BE2C (cell line): ENCODE results near the gene WDR37.

Source experiments
- DNase-seq: peaks from one replicate; pipeline ENCODE4 v3.0.0-alpha.2; 2020
- H3K27me3 ChIP-seq: fragments of 250-450 bp; sonication (Bioruptor Pico); 2 replicates; pipeline ENCODE4 v1.5.1; 2020; ENCODE audit warnings: mild to moderate bottlenecking
- H3K36me3 ChIP-seq: fragments of 250-450 bp; sonication (Bioruptor Pico); 2 replicates; pipeline ENCODE4 v1.5.1; 2020; ENCODE audit warnings: mild to moderate bottlenecking
- H3K4me1 ChIP-seq: fragments of 250-450 bp; sonication (Bioruptor Pico); 2 replicates; pipeline ENCODE4 v1.5.1; 2020
- H3K4me3 ChIP-seq: 2 replicates; pipeline ENCODE4 v1.5.1; 2011; ENCODE audit warnings: low read depth, low read length
- H3K9me3 ChIP-seq: fragments of 250-450 bp; sonication (Bioruptor Pico); 2 replicates; pipeline ENCODE4 v1.5.1; 2020
- TF ChIP-seq, protein P1 (sequence below): IDR thresholded peaks from 2 replicates; pipeline ENCODE4 v1.5.1; 2012; ENCODE audit warnings: mild to moderate bottlenecking, low read depth, low read length

Gene WDR37

DNA sequence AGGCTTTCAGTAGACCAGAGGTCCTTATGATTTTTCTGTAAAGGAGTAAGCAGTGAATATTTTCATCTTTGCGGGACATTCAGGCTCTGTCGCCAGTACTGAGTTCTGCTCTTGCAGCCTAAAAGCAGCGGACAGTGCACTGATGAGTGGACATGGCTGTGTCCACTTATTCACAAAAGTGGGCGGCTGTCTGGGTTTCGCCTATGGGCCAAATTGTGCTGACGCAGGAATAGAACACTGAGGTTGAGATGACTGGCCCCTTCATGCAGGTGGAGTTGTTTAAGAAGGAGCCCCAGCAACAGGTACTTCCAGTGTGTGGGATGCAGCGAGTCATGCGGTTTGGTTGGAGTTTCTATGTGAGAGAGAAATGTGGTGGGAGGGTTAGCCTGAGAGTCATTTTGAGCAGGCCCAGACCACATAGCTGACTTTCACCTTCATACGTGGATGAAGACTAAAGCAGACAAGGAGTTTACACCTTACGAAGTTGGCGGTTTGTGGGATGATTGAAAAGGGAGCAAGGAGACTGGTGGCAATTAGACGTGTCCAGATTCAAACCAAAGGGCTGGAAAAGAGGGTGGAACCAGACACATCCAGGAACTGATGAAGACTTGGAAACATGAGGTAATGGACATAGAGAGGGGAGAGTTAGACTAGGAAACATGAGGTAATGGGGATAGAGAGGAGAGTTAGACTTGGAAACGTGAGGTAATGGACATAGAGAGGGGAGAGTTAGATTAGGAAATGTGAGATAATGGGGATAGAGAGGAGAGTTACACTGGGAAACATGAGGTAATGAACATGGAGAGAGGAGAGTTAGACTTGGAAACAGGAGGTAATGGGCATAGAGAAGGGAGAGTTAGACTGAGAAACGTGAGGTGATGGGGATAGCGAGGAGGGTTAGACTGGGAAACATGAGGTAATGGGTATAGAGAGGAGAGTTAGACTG, 38.2 kb downstream of the WDR37 start:
- Histone ChIP-seq H3K27me3 (no peaks in the 10 kb centered on the region), H3K9me3 (no peaks in the 10 kb centered on the region), H3K4me1 (no peaks in the 10 kb centered on the region), H3K36me3 (peaks cover 13% of the 10 kb centered on the region), H3K4me3 (no peak overlapping the region)
- TF ChIP-seq, protein P1, sequence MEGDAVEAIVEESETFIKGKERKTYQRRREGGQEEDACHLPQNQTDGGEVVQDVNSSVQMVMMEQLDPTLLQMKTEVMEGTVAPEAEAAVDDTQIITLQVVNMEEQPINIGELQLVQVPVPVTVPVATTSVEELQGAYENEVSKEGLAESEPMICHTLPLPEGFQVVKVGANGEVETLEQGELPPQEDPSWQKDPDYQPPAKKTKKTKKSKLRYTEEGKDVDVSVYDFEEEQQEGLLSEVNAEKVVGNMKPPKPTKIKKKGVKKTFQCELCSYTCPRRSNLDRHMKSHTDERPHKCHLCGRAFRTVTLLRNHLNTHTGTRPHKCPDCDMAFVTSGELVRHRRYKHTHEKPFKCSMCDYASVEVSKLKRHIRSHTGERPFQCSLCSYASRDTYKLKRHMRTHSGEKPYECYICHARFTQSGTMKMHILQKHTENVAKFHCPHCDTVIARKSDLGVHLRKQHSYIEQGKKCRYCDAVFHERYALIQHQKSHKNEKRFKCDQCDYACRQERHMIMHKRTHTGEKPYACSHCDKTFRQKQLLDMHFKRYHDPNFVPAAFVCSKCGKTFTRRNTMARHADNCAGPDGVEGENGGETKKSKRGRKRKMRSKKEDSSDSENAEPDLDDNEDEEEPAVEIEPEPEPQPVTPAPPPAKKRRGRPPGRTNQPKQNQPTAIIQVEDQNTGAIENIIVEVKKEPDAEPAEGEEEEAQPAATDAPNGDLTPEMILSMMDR = no peak
- no peak for DNase-seq

DNA sequence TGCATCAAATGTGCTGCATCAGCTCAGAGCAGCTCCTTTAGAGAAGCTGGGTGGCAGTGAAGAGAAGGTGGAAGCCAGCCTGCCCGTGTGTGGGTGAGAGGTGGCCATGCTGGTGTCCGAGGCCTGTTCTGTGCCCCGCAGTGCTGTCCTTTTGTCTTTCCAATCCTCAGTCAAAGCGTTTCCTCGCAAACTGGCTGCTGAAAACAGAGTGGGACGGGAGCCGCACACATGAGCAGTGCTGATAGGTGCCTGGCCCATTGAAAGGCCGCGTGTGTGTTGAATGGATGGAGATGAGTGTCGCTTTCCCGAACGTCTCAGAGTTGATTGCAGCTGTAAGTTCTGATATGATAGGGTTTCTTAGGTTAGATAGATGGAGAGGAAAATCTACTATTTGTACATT, 39.3 kb downstream of the WDR37 start:
- Histone ChIP-seq H3K4me1 (no peaks in the 10 kb centered on the region), H3K9me3 (no peaks in the 10 kb centered on the region), H3K4me3 (no peak overlapping the region), H3K36me3 (peaks cover 8% of the 10 kb centered on the region), H3K27me3 (no peaks in the 10 kb centered on the region)
- no peak for DNase-seq
- TF ChIP-seq, protein P1 = no peak

DNA sequence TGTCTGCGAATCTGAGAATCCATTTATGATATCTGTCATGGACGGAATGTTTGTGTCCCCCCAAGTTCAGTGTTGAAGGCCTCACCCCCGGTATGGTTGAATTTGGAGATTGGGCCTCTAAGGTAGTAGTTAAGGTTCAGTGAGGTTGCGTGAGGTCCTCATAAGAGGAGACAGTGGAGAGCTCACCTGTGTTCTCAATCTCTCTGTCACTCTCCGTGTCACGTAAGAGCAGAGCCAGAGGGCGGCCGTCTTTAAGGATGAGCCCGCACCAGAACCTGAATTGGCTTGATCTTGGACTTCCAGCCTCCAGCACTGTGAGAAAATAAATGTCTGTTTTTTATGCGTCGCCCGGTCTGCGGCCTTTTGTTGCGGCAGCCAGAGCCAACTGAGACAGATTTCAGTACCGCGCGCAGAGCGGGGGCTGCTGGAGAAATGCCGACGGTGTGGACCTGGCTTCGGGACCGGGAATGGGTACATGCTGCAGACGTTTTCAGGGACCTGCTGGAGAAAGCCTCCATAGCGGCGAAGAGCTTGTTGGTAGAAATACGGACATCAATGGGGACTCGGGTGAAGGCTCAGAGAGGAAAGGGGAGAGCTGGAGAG, 40.2 kb downstream of the WDR37 start:
- no peak overlapping the region for H3K4me3 ChIP-seq
- H3K36me3 ChIP-seq = peaks cover 4% of the 10 kb centered on the region
- no peaks in the 10 kb centered on the region for H3K4me1 ChIP-seq
- TF ChIP-seq, protein P1 = no peak
- DNase-seq = no peak
- H3K27me3 ChIP-seq = no peaks in the 10 kb centered on the region
- H3K9me3 ChIP-seq = no peaks in the 10 kb centered on the region

DNA sequence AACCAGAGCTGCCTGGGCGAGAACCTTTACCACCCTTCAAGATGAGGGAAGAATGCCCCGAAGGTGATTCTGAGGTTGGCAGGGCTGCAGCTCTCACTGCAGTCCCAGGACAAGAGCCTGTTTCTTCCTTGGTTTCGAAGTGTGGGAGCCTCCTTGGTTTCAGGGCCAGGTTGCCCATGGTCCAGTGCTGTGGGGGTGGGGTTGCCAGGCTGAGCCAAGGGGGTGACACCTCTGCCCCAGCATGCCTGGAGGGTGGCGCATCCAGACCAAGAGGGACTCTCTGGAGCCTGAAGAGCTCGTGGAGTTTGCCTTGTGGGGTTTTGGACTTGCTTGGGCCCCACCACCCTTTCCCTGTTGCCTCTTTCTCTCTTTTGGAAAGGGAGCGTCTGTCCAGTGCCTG, 41.3 kb downstream of the WDR37 start:
- H3K9me3 ChIP-seq = no peaks in the 10 kb centered on the region
- H3K4me1 ChIP-seq = no peaks in the 10 kb centered on the region
- TF ChIP-seq, protein P1 = no peak
- no peaks in the 10 kb centered on the region for H3K27me3 ChIP-seq
- H3K36me3 ChIP-seq = peaks cover 4% of the 10 kb centered on the region
- DNase-seq = no peak
- H3K4me3 ChIP-seq = no peak overlapping the region

DNA sequence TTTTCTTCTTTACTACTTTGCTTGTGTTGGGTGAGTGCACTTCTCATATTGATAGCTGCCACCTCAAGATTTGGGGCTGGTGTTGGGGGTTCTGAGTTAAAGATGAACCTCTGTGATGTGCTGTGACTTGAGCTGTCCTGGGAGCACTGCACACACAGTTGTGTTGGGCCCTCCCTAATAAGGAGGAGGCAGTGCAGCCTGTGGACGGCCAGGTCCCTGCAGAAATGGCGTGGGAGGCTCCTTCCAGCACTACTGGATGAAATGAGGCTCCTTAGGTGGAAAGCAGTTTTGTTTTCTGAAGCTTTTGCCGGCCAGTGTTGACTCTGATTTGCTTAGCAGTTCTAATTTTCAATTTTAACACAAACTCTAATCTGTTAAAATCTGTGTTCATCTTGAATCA, 44.0 kb downstream of the WDR37 start:
- Histone ChIP-seq H3K36me3 (no peaks in the 10 kb centered on the region; the same call in none of the 2 replicates), H3K4me1 (no peaks in the 10 kb centered on the region), H3K27me3 (no peaks in the 10 kb centered on the region), H3K9me3 (no peaks in the 10 kb centered on the region), H3K4me3 (no peak overlapping the region)
- DNase-seq = no peak
- TF ChIP-seq, protein P1 = no peak

DNA sequence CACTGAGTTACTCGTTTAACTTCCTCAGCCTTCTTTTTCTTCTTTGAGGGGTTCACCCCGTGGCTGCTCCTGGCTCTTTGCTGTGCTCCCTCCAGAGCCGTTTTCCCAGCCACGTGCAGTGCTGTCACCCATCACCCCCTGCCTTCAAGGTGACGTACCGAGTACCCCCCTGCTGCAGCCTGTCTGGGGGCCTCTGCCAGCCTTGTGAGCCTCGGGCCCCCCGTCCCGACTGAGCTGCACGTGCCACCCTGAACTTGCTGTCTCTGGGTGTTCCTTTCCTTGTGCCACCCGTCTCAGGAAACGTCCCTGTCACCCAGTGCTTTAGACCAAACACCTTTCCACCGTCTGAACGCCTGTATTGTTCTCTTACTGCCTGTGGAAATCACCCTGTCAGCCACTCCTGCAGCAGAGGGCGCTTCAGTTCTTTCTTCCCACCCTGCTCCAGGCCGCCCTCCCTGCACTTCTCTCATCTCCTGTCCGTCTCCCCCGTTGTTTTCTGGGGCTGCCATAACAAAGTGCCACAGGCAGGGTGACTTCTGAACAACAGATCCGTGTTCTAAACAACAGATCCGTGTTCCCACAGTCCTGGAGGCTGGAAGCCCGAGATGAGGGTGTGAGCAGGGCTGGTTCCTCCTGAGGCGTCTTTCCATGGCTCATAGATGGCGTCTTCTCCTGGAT, 44.6 kb downstream of the WDR37 start:
- no peaks in the 10 kb centered on the region for H3K4me1 ChIP-seq
- no peak overlapping the region for H3K4me3 ChIP-seq
- peaks cover 6% of the 10 kb centered on the region for H3K36me3 ChIP-seq
- H3K27me3 ChIP-seq = no peaks in the 10 kb centered on the region
- H3K9me3 ChIP-seq = no peaks in the 10 kb centered on the region
- TF ChIP-seq, protein P1 = peak; percentile 8; the same call in 1 of the 2 replicates
- no peak for DNase-seq
